IMR-90 (cell line): ENCODE results near the gene MAT2B. TPM values are rescaled to one million over a fixed set of nuclear protein-coding genes. Genes with fewer than 3 reads are reported as not detected.

Experiments used
- ATAC-seq: fragments of 200-7000 bp; cut with Tn5 transposase; 2 replicates; pipeline ENCODE4 v1.9.1; 2020; ENCODE audit warnings: low read depth, mild to moderate bottlenecking, moderate library complexity
- BruUV-seq: library from RNA; stranded (reverse); fragments of 400-500 nt; replicated peaks from 2 replicates; lab custom pipeline; 2021; lab: Mats Ljungman, UMichigan
- CTCF ChIA-PET: fragments of 300-600 bp; formaldehyde crosslinking; extraction: SDS; loops from one replicate; lab custom pipeline; 2021; ENCODE audit warnings: antibody characterized with exemption; lab: Yijun Ruan, JAX
- POLR2A ChIA-PET: fragments of 300-600 bp; sonication (Branson Sonifier 250); formaldehyde crosslinking; loops from one replicate; lab custom pipeline; 2022; ENCODE audit warnings: antibody characterized with exemption; ENCODE audit not compliant: unreplicated experiment; lab: Charles Lee
- DNase-seq: peaks from one replicate; pipeline ENCODE4 v3.0.0; 2013
- H2AFZ ChIP-seq: replicated peaks from 2 replicates; pipeline ENCODE3; 2013; ENCODE audit warnings: low read length, mild to moderate bottlenecking; ENCODE audit not compliant: poor library complexity
- H2AK5ac ChIP-seq: 2 replicates; pipeline ENCODE4 v1.6.1; 2013; ENCODE audit warnings: low read depth, low read length, inconsistent platforms
- H2AK9ac ChIP-seq: replicated peaks from 2 replicates; pipeline ENCODE3; 2013; ENCODE audit warnings: mild to moderate bottlenecking, low read depth, low read length, moderate library complexity; ENCODE audit not compliant: poor library complexity
- H2BK120ac ChIP-seq: 2 replicates; pipeline ENCODE4 v1.6.1; 2013; ENCODE audit warnings: low read depth, low read length, inconsistent platforms
- H2BK15ac ChIP-seq: 3 replicates; pipeline ENCODE4 v1.6.1; 2013; ENCODE audit warnings: low read depth, low read length, inconsistent platforms
- H2BK20ac ChIP-seq: 2 replicates; pipeline ENCODE4 v1.6.1; 2013; ENCODE audit warnings: low read depth, mild to moderate bottlenecking, inconsistent platforms, low read length, moderate library complexity
- H2BK5ac ChIP-seq: 2 replicates; pipeline ENCODE4 v1.6.1; 2013; ENCODE audit warnings: mild to moderate bottlenecking, low read depth, low read length, inconsistent platforms; ENCODE audit not compliant: poor library complexity, severe bottlenecking
- H3K14ac ChIP-seq: replicated peaks from 2 replicates; pipeline ENCODE4 v1.6.1; 2013; ENCODE audit warnings: low read depth, low read length, inconsistent platforms
- H3K18ac ChIP-seq: 2 replicates; pipeline ENCODE4 v1.6.1; 2013; ENCODE audit warnings: low read depth, low read length, control low read depth
- H3K23ac ChIP-seq: 2 replicates; pipeline ENCODE4 v1.6.1; 2013; ENCODE audit warnings: low read depth, low read length, inconsistent platforms
- H3K27ac ChIP-seq: 2 replicates; pipeline ENCODE4 v1.5.1; 2013; ENCODE audit warnings: mild to moderate bottlenecking, control low read depth, low read length; ENCODE audit not compliant: insufficient read depth
- H3K27me3 ChIP-seq: 2 replicates; pipeline ENCODE4 v1.6.1; 2013; ENCODE audit warnings: low read length; ENCODE audit not compliant: control insufficient read depth, insufficient read depth
- H3K36me3 ChIP-seq: 2 replicates; pipeline ENCODE4 v1.6.1; 2013; ENCODE audit warnings: low read length, mixed read lengths; ENCODE audit not compliant: control insufficient read depth, insufficient read depth
- H3K4ac ChIP-seq: 2 replicates; pipeline ENCODE4 v1.6.1; 2013; ENCODE audit warnings: low read depth, low read length, inconsistent platforms
- H3K4me1 ChIP-seq: 2 replicates; pipeline ENCODE4 v1.6.1; 2013; ENCODE audit warnings: low read length, mixed read lengths; ENCODE audit not compliant: control insufficient read depth, insufficient read depth
- H3K4me2 ChIP-seq: 2 replicates; pipeline ENCODE4 v1.6.1; 2013; ENCODE audit warnings: low read depth, mild to moderate bottlenecking, control low read depth, low read length, moderate library complexity
- H3K4me3 ChIP-seq: 2 replicates; pipeline ENCODE4 v1.5.1; 2013; ENCODE audit warnings: low read depth, mild to moderate bottlenecking, control low read depth, low read length, moderate library complexity; ENCODE audit not compliant: insufficient read depth
- H3K56ac ChIP-seq: 2 replicates; pipeline ENCODE4 v1.6.1; 2013; ENCODE audit warnings: low read length, inconsistent platforms; ENCODE audit not compliant: insufficient read depth; ENCODE audit errors: extremely low read depth
- H3K79me1 ChIP-seq, 2 experiments: 2 replicates each; pipeline ENCODE4 v1.6.1; 2013; ENCODE audit warnings: low read length in 2 of 2, inconsistent platforms in 1 of 2, low read depth in 1 of 2
- H3K9ac ChIP-seq: 2 replicates; pipeline ENCODE4 v1.6.1; 2013; ENCODE audit warnings: low read depth, low read length, control low read depth
- H3K9me1 ChIP-seq: 2 replicates; pipeline ENCODE4 v1.6.1; 2013; ENCODE audit warnings: low read length, inconsistent platforms; ENCODE audit not compliant: insufficient read depth
- H3K9me3 ChIP-seq: 2 replicates; pipeline ENCODE4 v1.6.1; 2013; ENCODE audit warnings: low read length; ENCODE audit not compliant: control insufficient read depth, insufficient read depth
- H4K20me1 ChIP-seq: 2 replicates; pipeline ENCODE4 v1.6.1; 2013; ENCODE audit warnings: low read length, inconsistent platforms; ENCODE audit not compliant: insufficient read depth
- H4K5ac ChIP-seq: 2 replicates; pipeline ENCODE4 v1.6.1; 2013; ENCODE audit warnings: mild to moderate bottlenecking, low read depth, low read length, control low read depth
- H4K8ac ChIP-seq, 2 experiments: 2 replicates each; pipeline ENCODE4 v1.6.1; 2013; ENCODE audit warnings: low read depth in 2 of 2, low read length in 2 of 2, control low read depth in 1 of 2, inconsistent platforms in 1 of 2
- H4K91ac ChIP-seq: 2 replicates; pipeline ENCODE4 v1.6.1; 2013; ENCODE audit warnings: low read depth, low read length, inconsistent platforms; ENCODE audit not compliant: insufficient read depth
- BHLHE40 ChIP-seq: fragments of 150-350 bp; IDR thresholded peaks from 2 replicates; pipeline ENCODE4 v1.6.1; 2016; ENCODE audit warnings: mild to moderate bottlenecking, low read depth, low read length
- CEBPB ChIP-seq: IDR thresholded peaks from 2 replicates; pipeline ENCODE4 v1.6.1; 2012; ENCODE audit warnings: low read depth, low read length, improper control_type of control experiment
- CHD1 ChIP-seq: IDR thresholded peaks from 2 replicates; pipeline ENCODE4 v1.6.1; 2012; ENCODE audit warnings: low read depth, low read length, improper control_type of control experiment
- ELK1 ChIP-seq: fragments of 150-350 bp; IDR thresholded peaks from 2 replicates; pipeline ENCODE4 v1.6.1; 2016; ENCODE audit warnings: low read depth, mild to moderate bottlenecking, low read length, moderate library complexity, borderline replicate concordance
- FOS ChIP-seq: fragments of 150-350 bp; IDR thresholded peaks from 2 replicates; pipeline ENCODE4 v1.6.1; 2016; ENCODE audit warnings: low read depth, low read length
- MAFK ChIP-seq: IDR thresholded peaks from 2 replicates; pipeline ENCODE4 v1.6.1; 2012; ENCODE audit warnings: low read depth, low read length, improper control_type of control experiment
- MAZ ChIP-seq: IDR thresholded peaks from 2 replicates; pipeline ENCODE4 v1.6.1; 2012; ENCODE audit warnings: low read depth, mild to moderate bottlenecking, low read length, improper control_type of control experiment, moderate library complexity, borderline replicate concordance
- MXI1 ChIP-seq: IDR thresholded peaks from 2 replicates; pipeline ENCODE4 v1.6.1; 2012; ENCODE audit warnings: low read depth, mild to moderate bottlenecking, low read length, moderate library complexity, borderline replicate concordance
- NFE2L2 ChIP-seq: fragments of 150-350 bp; IDR thresholded peaks from 2 replicates; pipeline ENCODE4 v1.6.1; 2016; ENCODE audit warnings: low read depth, mild to moderate bottlenecking, low read length
- POLR2A ChIP-seq: IDR thresholded peaks from 2 replicates; pipeline ENCODE4 v1.6.1; 2012; ENCODE audit warnings: mild to moderate bottlenecking, low read depth, low read length
- RAD21 ChIP-seq: IDR thresholded peaks from 2 replicates; pipeline ENCODE4 v1.6.1; 2012; ENCODE audit warnings: low read length, improper control_type of control experiment
- RCOR1 ChIP-seq: IDR thresholded peaks from 2 replicates; pipeline ENCODE4 v1.6.1; 2012; ENCODE audit warnings: mild to moderate bottlenecking, low read length, improper control_type of control experiment; ENCODE audit not compliant: insufficient replicate concordance
- RFX5 ChIP-seq: IDR thresholded peaks from 2 replicates; pipeline ENCODE4 v1.8.0; 2012; ENCODE audit warnings: low read depth, mild to moderate bottlenecking, low read length, moderate library complexity
- SMC3 ChIP-seq: fragments of 150-350 bp; IDR thresholded peaks from 2 replicates; pipeline ENCODE4 v1.6.1; 2016; ENCODE audit warnings: low read depth, mild to moderate bottlenecking, antibody characterized with exemption, low read length, moderate library complexity
- WGBS, 2 experiments: methylation state at CpG; one replicate each; pipeline versions ENCODE4 v1.1.5 to v1.1.7; 2013; ENCODE audit warnings: missing lambda C conversion rate in 2 of 2; ENCODE audit not compliant: insufficient read length in 1 of 2; ENCODE audit errors: extremely low coverage in 2 of 2; 5-methylcytosine and 5-hydroxymethylcytosine counted together
- dilution Hi-C: fragments of 300-500 bp; cut with HindIII; formaldehyde crosslinking; loops from one replicate; pipeline ENCODE4 v1.14.3; 2018; ENCODE audit warnings: low sequenced_read_pairs; ENCODE audit not compliant: unreplicated experiment
- in situ Hi-C: fragments of 300-500 bp; cut with MboI; formaldehyde crosslinking; loops from 3 replicates; pipeline ENCODE4 v1.14.3; 2019; ENCODE audit warnings: low sequenced_read_pairs, inconsistent platforms, mixed read lengths
- intact Hi-C: fragments of 100-400 bp; cut with micrococcal nuclease; formaldehyde crosslinking; loops from 2 replicates; pipeline ENCODE4 v1.10.0; 2022
- polyA plus RNA-seq, 3 experiments: library from polyadenylated mRNA; depleted of rRNA; stranded (reverse); fragments of >200 nt; gene quantifications; 2 replicates each; pipeline ENCODE4 v1.2.3, GENCODE V29; 2012; ENCODE audit warnings: low replicate concordance in 1 of 3
- total RNA-seq: library from RNA; depleted of rRNA; stranded (reverse); fragments of >200 nt; gene quantifications from 2 replicates; pipeline ENCODE4 v1.2.3, GENCODE V29; 2012
- TF ChIP-seq, protein P1 (sequence below): fragments of 150-350 bp; IDR thresholded peaks from 2 replicates; pipeline ENCODE4 v1.6.1; 2017; ENCODE audit warnings: mild to moderate bottlenecking, antibody characterized with exemption, low read length, low read depth
- TF ChIP-seq, protein P2 (sequence below): conservative IDR thresholded peaks from 2 replicates; pipeline ENCODE4 v1.5.1; 2012; ENCODE audit warnings: mild to moderate bottlenecking, low read depth, low read length, improper control_type of control experiment

The MAT2B gene
- total and polyA plus RNA-seq, 2 of the 4 experiments (the other 2 are of a cell fraction), result 41.7 to 80.3 TPM

GRCh38 chr5:163497315-163497714 lies 8.1 kb upstream of the MAT2B start:
- Histone ChIP-seq H2AFZ (no peak overlapping the region), H3K4me3 (no peak overlapping the region), H3K9me3 (no peaks in the 10 kb centered on the region), H2AK9ac (no peak overlapping the region), H3K4ac (no peak overlapping the region), H2BK15ac (no peak overlapping the region), H3K14ac (no peak overlapping the region), H4K8ac (no peak overlapping the region), H2AK5ac (no peak overlapping the region), H3K18ac (no peak overlapping the region), H2BK120ac (no peak overlapping the region), H3K27ac (no peak overlapping the region), H2BK20ac (no peak overlapping the region), H3K9me1 (no peaks in the 10 kb centered on the region), H3K79me1 (no peaks in the 10 kb centered on the region), H2BK5ac (no peak overlapping the region), H3K4me1 (no peaks in the 10 kb centered on the region), H4K20me1 (no peaks in the 10 kb centered on the region), H4K5ac (no peak overlapping the region), H3K27me3 (no peaks in the 10 kb centered on the region), H3K4me2 (no peak overlapping the region), H3K9ac (no peak overlapping the region), H3K56ac (no peak overlapping the region), H3K23ac (no peak overlapping the region), H3K36me3 (peaks cover 3% of the 10 kb centered on the region; the same call in 1 of the 2 replicates), H4K91ac (no peak overlapping the region)
- no peak for ATAC-seq
- TF ChIP-seq NFE2L2 (no peak), CEBPB (no peak), RFX5 (no peak), POLR2A (no peak), MXI1 (no peak), RAD21 (no peak), MAFK (no peak), ELK1 (no peak), CHD1 (no peak), RCOR1 (no peak), MAZ (no peak), SMC3 (no peak), FOS (no peak), BHLHE40 (no peak)
- TF ChIP-seq, protein P1, sequence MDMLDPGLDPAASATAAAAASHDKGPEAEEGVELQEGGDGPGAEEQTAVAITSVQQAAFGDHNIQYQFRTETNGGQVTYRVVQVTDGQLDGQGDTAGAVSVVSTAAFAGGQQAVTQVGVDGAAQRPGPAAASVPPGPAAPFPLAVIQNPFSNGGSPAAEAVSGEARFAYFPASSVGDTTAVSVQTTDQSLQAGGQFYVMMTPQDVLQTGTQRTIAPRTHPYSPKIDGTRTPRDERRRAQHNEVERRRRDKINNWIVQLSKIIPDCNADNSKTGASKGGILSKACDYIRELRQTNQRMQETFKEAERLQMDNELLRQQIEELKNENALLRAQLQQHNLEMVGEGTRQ, result no peak
- TF ChIP-seq, protein P2, sequence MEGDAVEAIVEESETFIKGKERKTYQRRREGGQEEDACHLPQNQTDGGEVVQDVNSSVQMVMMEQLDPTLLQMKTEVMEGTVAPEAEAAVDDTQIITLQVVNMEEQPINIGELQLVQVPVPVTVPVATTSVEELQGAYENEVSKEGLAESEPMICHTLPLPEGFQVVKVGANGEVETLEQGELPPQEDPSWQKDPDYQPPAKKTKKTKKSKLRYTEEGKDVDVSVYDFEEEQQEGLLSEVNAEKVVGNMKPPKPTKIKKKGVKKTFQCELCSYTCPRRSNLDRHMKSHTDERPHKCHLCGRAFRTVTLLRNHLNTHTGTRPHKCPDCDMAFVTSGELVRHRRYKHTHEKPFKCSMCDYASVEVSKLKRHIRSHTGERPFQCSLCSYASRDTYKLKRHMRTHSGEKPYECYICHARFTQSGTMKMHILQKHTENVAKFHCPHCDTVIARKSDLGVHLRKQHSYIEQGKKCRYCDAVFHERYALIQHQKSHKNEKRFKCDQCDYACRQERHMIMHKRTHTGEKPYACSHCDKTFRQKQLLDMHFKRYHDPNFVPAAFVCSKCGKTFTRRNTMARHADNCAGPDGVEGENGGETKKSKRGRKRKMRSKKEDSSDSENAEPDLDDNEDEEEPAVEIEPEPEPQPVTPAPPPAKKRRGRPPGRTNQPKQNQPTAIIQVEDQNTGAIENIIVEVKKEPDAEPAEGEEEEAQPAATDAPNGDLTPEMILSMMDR, result no peak
- DNase-seq, result no peak
- no CpG with 5 or more reads among the region's 3 CpGs for WGBS, 2 experiments
- dilution Hi-C loops, result no loop called here
- intact Hi-C loops, result no loop called here
- in situ Hi-C loops, result no loop called here
- ChIA-PET CTCF (interaction anchor here (1.3 kb wide), 1 partner anchor 12 kb away, joined by 3 read pairs; no protein-coding TSS in a partner anchor), POLR2A (no interaction called here)
- no TSS peak for BruUV-seq
